OCI-LY7 (cell line): ENCODE data around the gene FOXN1.

Experiments
- CTCF ChIP-seq: fragments of 200-600 bp; sonication (generic); conservative IDR thresholded peaks from 2 replicates; pipeline ENCODE4 v1.5.1; 2014; ENCODE audit warnings: mild to moderate bottlenecking, antibody characterized with exemption, low read length, moderate library complexity, mixed read lengths
- EZH2phosphoT487 ChIP-seq: fragments of 200-600 bp; sonication (generic); IDR thresholded peaks from 2 replicates; pipeline ENCODE4 v1.6.1; 2018; ENCODE audit warnings: low read depth, borderline replicate concordance, mild to moderate bottlenecking, mixed run types, antibody characterized with exemption, low read length, moderate library complexity, mixed read lengths

- TF ChIP-seq CTCF (no peak), EZH2phosphoT487 (no peak)
These were observed 46.2 kb downstream of the FOXN1 start, which contains the start of gene UNC119 for GRCh38 chr17:28552176-28552999.
